Neutrophil (primary cell): ENCODE measurements around the gene TGFB2.

Experiments used
- H3K27ac ChIP-seq: fragments of 200-600 bp; sonication (generic); 2 replicates; pipeline ENCODE4 v1.5.1; 2016; ENCODE audit warnings: mild to moderate bottlenecking, moderate library complexity
- H3K27me3 ChIP-seq: fragments of 200-600 bp; sonication (generic); 2 replicates; pipeline ENCODE4 v1.6.0; 2016; ENCODE audit warnings: mild to moderate bottlenecking
- H3K36me3 ChIP-seq: fragments of 200-600 bp; sonication (generic); 2 replicates; pipeline ENCODE4 v1.5.1; 2017
- H3K4me1 ChIP-seq, 2 experiments: fragments of 200-600 bp in 1 of 2; sonication (generic) in 1 of 2; 1 replicate in 1 of 2; 2 replicates in 1 of 2; pipeline versions ENCODE4 v1.5.1 to v1.6.1; 2013 to 2016; ENCODE audit warnings: low read depth in 1 of 2, low read length in 1 of 2, mild to moderate bottlenecking in 1 of 2, moderate library complexity in 1 of 2; ENCODE audit not compliant: control insufficient read depth in 1 of 2, insufficient read depth in 1 of 2
- H3K4me3 ChIP-seq, 2 experiments: fragments of 200-600 bp in 1 of 2; sonication (generic) in 1 of 2; 1 replicate in 1 of 2; 2 replicates in 1 of 2; pipeline ENCODE4 v1.5.1; 2013 to 2016; ENCODE audit warnings: low read depth in 1 of 2, low read length in 1 of 2, mild to moderate bottlenecking in 1 of 2, moderate library complexity in 1 of 2
- H3K9me3 ChIP-seq: fragments of 200-600 bp; sonication (generic); 2 replicates; pipeline ENCODE4 v1.5.1; 2016
- TF ChIP-seq, protein P1 (sequence below): fragments of 200-600 bp; sonication (generic); IDR thresholded peaks from 2 replicates; pipeline ENCODE4 v1.5.1; 2016; ENCODE audit warnings: antibody characterized with exemption

The TGFB2 gene

DNA sequence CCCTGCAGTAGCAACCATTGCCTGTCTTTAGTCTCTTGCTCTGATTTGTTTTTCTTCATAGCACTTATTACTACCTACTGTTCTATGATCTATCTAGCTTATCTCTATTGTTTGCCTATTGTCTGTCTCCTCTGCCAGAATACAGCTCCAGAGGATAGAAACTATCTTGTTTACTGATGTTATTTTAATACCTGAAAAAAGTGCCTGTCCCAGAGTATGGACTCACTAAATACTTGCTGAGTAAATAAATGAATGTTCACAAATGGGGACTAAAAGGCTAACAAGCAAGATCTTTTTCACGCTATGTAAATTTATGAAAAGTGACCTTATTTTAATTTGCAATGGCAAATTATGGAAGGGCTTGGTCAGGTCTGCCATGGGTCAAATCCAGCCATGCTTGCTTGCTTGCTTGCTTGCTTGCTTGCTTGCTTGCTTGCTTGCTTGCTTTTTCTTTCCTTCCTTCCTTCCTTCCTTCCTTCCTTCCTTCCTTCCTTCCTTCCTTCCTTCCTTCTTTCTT is 145.3 kb downstream of the TGFB2 start:
- TF ChIP-seq, protein P1, sequence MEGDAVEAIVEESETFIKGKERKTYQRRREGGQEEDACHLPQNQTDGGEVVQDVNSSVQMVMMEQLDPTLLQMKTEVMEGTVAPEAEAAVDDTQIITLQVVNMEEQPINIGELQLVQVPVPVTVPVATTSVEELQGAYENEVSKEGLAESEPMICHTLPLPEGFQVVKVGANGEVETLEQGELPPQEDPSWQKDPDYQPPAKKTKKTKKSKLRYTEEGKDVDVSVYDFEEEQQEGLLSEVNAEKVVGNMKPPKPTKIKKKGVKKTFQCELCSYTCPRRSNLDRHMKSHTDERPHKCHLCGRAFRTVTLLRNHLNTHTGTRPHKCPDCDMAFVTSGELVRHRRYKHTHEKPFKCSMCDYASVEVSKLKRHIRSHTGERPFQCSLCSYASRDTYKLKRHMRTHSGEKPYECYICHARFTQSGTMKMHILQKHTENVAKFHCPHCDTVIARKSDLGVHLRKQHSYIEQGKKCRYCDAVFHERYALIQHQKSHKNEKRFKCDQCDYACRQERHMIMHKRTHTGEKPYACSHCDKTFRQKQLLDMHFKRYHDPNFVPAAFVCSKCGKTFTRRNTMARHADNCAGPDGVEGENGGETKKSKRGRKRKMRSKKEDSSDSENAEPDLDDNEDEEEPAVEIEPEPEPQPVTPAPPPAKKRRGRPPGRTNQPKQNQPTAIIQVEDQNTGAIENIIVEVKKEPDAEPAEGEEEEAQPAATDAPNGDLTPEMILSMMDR, result no peak
- H3K27ac ChIP-seq, result no peak overlapping the region
- no peaks in the 10 kb centered on the region for H3K4me1 ChIP-seq
- H3K27me3 ChIP-seq, result no peaks in the 10 kb centered on the region
- H3K4me3 ChIP-seq, result no peak overlapping the region
- H3K9me3 ChIP-seq, result no peaks in the 10 kb centered on the region
- H3K36me3 ChIP-seq, result no peaks in the 10 kb centered on the region

DNA sequence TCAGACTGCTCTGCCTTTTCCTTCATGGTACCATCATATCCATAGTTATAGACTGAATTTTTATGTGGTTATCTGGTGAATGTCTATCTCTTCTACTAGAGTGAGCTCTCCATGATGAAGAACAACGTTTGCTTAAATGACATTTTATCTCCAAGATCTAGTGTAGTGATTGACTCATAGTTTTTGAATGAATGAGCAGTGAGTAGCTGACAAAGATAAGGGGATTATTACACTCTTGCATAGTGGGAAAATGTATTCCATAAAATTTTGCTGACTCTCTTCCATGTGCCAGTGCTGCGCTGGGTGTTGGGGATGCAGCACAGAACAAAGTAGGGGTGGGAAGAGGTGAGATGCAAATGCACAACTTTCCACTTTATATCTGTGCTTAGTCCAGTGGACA is 147.7 kb downstream of the TGFB2 start:
- TF ChIP-seq, protein P1, result no peak
- Histone ChIP-seq H3K4me1 (no peaks in the 10 kb centered on the region), H3K27me3 (no peaks in the 10 kb centered on the region)

DNA sequence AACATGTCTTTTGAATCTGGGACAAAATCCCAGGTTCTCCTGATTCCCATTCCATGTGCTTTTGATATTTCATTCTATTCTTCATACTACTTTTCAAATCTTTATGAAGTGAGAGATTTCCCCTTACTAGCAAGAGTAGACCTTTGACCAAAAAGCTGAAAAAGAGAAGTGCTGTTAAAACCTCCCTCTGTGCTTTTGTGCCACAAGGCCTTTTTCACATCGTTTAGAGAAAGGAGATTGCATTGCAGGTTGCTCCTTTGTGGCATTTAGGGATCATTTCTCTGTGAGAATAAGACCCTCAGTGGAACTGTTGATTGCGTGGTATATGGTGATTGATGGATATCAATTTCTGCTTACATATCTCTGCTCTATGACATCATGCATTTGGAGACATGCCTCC is 148.8 kb downstream of the TGFB2 start:
- TF ChIP-seq, protein P1, result no peak
- Histone ChIP-seq H3K9me3 (no peaks in the 10 kb centered on the region), H3K4me3 (no peak overlapping the region), H3K36me3 (no peaks in the 10 kb centered on the region), H3K4me1 (no peaks in the 10 kb centered on the region), H3K27me3 (no peaks in the 10 kb centered on the region), H3K27ac (no peak overlapping the region)

More for the DNA sequence above, 147.7 kb downstream of the TGFB2 start:
- Histone ChIP-seq H3K27ac (no peak overlapping the region), H3K9me3 (no peaks in the 10 kb centered on the region), H3K4me3 (no peak overlapping the region), H3K36me3 (no peaks in the 10 kb centered on the region)
